ENCODE data around the gene ZNF407.

ZNF407 gene

GRCh38 chr18:74994502-74995418 is 397.1 kb downstream of the ZNF407 start:
- no peak for TF ChIP-seq JUND (IDR thresholded peaks at IDR 0.05; ENCODE audit: low read depth)
- in situ Hi-C loops (cut with HindIII; ENCODE audit: low pct_unique_long_range_greater_than_20kb, low sequenced_read_pairs): no loop called here
- DNase-seq (ENCODE audit: low read depth in 1 of 2, low spot score in 1 of 2): no peak

- in situ Hi-C loops (cut with HindIII; ENCODE audit: low pct_unique_long_range_greater_than_20kb, low sequenced_read_pairs): no loop called here
- no peak for TF ChIP-seq JUND (IDR thresholded peaks at IDR 0.05; ENCODE audit: low read depth)
- DNase-seq (ENCODE audit: low read depth in 1 of 2, low spot score in 1 of 2): no peak
Measured at GRCh38 chr18:74995419-74995736, 397.7 kb downstream of the ZNF407 start.

DNA sequence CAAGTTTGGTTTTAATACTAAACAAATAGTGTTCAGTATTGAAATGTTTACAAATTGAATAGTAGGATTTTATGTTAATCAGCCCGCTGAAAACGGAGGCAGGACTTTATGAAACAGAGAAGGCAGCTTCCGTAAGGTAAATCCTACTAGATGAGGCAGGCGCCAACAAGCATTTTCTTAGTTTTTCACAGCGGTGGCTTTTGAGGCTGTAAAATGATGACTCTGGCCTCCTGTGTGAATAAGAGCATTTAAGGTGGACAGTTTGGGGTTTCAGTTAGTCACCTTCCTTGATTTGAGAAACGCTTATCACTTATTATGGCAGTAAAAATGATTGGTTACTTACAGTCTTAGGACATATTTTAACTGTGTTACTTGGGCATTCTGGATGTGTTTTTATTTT is 398.4 kb downstream of the ZNF407 start:
- in situ Hi-C loops (cut with HindIII; ENCODE audit: low pct_unique_long_range_greater_than_20kb, low sequenced_read_pairs): no loop called here
- no peak for DNase-seq (ENCODE audit: low read depth in 1 of 2, low spot score in 1 of 2)
- TF ChIP-seq JUND (IDR thresholded peaks at IDR 0.05; ENCODE audit: low read depth): no peak

DNA sequence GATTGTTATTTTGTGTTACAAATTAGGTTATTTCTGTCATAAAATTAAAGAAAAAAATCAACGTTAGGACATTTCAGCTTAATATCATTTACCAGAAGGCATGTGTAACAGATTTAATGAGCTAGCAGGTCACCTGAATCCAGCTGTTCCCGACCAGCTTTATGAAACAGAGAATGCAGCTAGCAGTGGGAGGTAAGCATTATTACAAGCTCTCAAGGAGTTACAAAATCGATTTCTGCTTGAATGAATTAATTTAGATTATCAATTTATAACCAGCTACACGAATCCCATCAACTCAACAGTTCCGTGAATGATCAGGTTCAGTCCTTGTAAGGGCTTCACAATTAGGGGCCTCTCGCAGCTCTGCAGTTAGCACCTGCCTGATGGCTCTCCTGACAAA is 399.3 kb downstream of the ZNF407 start:
- in situ Hi-C loops (cut with HindIII; ENCODE audit: low pct_unique_long_range_greater_than_20kb, low sequenced_read_pairs): no loop called here
- TF ChIP-seq JUND (IDR thresholded peaks at IDR 0.05; ENCODE audit: low read depth): no peak
- no peak for DNase-seq (ENCODE audit: low read depth in 1 of 2, low spot score in 1 of 2)

DNA sequence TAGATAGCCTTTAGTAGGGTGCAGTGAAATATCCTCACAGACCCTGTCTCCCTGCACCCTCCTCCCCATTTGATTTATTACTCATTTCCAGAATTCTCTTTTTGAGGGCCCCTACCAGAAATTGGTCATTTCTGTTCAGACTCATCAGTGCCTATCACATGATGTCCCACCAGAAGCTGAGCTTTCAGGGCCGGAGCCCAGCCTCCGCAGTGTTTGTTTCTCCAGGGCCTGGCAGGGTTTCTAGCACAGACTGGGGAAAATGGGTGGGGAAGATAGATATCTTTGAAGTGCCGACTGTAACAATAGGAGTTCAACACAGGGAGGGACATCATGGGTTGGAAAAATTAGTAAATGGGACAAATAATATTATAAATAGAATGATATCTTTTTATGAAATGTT is 403.2 kb downstream of the ZNF407 start:
- in situ Hi-C loops (cut with HindIII; ENCODE audit: low pct_unique_long_range_greater_than_20kb, low sequenced_read_pairs): no loop called here
- DNase-seq (ENCODE audit: low read depth in 1 of 2, low spot score in 1 of 2): no peak
- TF ChIP-seq JUND (IDR thresholded peaks at IDR 0.05; ENCODE audit: low read depth): no peak

GRCh38 chr18:75003039-75003438 is 405.4 kb downstream of the ZNF407 start:
- no peak for DNase-seq (ENCODE audit: low read depth in 1 of 2, low spot score in 1 of 2)
- TF ChIP-seq JUND (IDR thresholded peaks at IDR 0.05; ENCODE audit: low read depth): no peak
- in situ Hi-C loops (cut with HindIII; ENCODE audit: low pct_unique_long_range_greater_than_20kb, low sequenced_read_pairs): no loop called here

- no peak for TF ChIP-seq JUND (IDR thresholded peaks at IDR 0.05; ENCODE audit: low read depth)
- no peak for DNase-seq (ENCODE audit: low read depth in 1 of 2, low spot score in 1 of 2)
- in situ Hi-C loops (cut with HindIII; ENCODE audit: low pct_unique_long_range_greater_than_20kb, low sequenced_read_pairs): no loop called here
Measured at GRCh38 chr18:75003764-75004690, 406.4 kb downstream of the ZNF407 start.

DNA sequence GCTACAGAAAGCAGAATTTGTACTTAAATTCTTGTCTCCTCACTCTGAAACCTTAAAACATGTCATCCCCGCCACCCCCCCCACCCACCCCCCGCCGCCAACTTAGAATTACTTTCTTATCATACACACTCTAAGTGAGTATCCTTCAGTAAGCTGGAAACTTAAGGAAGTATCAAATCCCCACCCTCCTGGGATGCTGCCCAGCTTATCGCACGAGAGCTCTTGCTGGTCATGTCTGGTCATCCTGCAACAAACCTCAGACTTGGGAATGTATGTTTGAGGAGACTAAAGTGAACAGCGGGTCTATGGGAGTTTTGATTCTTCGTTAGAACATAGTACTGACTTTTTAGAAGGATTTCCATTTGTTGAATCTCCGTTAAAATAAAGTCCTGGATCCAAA is 408.0 kb downstream of the ZNF407 start:
- in situ Hi-C loops (cut with HindIII; ENCODE audit: low pct_unique_long_range_greater_than_20kb, low sequenced_read_pairs): no loop called here
- no peak for DNase-seq (ENCODE audit: low read depth in 1 of 2, low spot score in 1 of 2)
- TF ChIP-seq JUND (IDR thresholded peaks at IDR 0.05; ENCODE audit: low read depth): no peak

DNA sequence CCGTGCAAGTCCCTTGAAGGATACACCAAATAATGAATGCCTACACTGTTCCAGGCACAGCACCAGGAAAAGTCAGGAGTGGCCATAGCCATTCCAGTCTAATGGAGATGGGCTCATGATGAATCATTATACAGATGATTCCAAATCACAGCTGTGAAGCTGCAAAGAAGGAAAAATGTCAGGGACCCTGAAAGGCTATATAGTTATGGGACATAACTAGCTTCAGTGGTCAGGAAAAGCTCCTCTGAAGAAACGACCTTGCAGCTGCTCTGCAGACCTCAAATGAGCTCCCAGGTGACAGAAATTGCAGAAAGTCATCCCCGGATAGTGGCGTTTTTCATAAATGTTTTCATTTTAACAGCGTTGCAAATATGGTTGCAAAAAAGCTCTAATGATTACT is 410.5 kb downstream of the ZNF407 start:
- no peak for TF ChIP-seq JUND (IDR thresholded peaks at IDR 0.05; ENCODE audit: low read depth)
- in situ Hi-C loops (cut with HindIII; ENCODE audit: low pct_unique_long_range_greater_than_20kb, low sequenced_read_pairs): no loop called here
- DNase-seq (ENCODE audit: low read depth in 1 of 2, low spot score in 1 of 2): no peak

DNA sequence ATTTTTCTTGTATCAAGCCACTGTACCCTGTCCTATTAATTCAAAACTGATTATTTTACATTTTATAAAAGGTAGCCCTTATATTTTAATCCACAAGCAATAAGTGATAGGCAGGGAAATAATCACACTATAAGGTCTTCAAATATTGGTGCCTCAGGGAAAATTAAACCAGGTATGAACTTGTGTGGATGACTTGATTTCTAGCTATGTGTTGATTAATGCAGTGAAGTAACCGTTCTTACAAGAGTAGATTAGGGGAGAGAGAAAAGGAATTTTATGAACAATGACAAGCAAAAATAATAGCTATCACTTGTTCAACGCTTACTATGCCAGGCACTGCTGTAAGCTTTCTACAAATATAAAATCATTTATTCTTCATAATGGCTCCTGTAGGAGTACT is 411.6 kb downstream of the ZNF407 start:
- no peak for TF ChIP-seq JUND (IDR thresholded peaks at IDR 0.05; ENCODE audit: low read depth)
- no peak for DNase-seq (ENCODE audit: low read depth in 1 of 2, low spot score in 1 of 2)
- in situ Hi-C loops (cut with HindIII; ENCODE audit: low pct_unique_long_range_greater_than_20kb, low sequenced_read_pairs): no loop called here

GRCh38 chr18:75009878-75010277 is 412.2 kb downstream of the ZNF407 start:
- DNase-seq (ENCODE audit: low read depth in 1 of 2, low spot score in 1 of 2): no peak
- in situ Hi-C loops (cut with HindIII; ENCODE audit: low pct_unique_long_range_greater_than_20kb, low sequenced_read_pairs): no loop called here
- no peak for TF ChIP-seq JUND (IDR thresholded peaks at IDR 0.05; ENCODE audit: low read depth)

DNA sequence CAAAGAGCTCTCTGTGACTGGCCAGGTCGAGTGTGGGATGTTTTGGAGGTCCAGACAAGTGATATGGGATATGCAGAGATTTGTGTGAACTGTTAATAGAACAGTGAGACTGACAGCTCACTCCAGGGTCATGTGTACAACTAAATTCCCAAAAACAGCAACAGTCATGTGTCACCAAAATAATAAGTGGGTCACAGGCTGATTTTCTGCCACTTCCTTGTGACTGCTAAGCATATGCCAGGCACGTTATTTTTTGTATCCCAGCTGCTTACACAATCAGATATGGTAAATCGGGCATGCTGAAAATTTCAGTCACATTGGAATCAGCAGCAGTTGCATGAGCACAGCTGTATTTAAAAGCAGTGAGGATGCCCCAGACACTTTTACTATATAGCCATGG is 412.6 kb downstream of the ZNF407 start:
- in situ Hi-C loops (cut with HindIII; ENCODE audit: low pct_unique_long_range_greater_than_20kb, low sequenced_read_pairs): no loop called here
- DNase-seq (ENCODE audit: low read depth in 1 of 2, low spot score in 1 of 2): no peak
- TF ChIP-seq JUND (IDR thresholded peaks at IDR 0.05; ENCODE audit: low read depth): no peak

- DNase-seq (ENCODE audit: low read depth in 1 of 2, low spot score in 1 of 2): no peak
- in situ Hi-C loops (cut with HindIII; ENCODE audit: low pct_unique_long_range_greater_than_20kb, low sequenced_read_pairs): no loop called here
- no peak for TF ChIP-seq JUND (IDR thresholded peaks at IDR 0.05; ENCODE audit: low read depth)
Measured at GRCh38 chr18:75010689-75011088, 413.0 kb downstream of the ZNF407 start.
